ENCODE data around the gene ARHGAP42. TPM values are rescaled to one million over a fixed set of nuclear protein-coding genes. Genes with fewer than 3 reads are reported as not detected.

Gene ARHGAP42
- total and polyA plus RNA-seq, 8 donors, result 2.3 to 119 (median 39.3) TPM

GRCh38 chr11:100928426-100928825, 241.3 kb downstream of the ARHGAP42 start:
- 90 to 96% (median 93%) methylated on average over 2 of the region's 2 CpGs for WGBS, 5 donors
- H3K4me3 ChIP-seq, result no peak overlapping the region
- intact Hi-C loops (cut with DNase I; ENCODE audit: low total_unique reads), result no loop called here
- no peak for DNase-seq
- H3K4me1 ChIP-seq, result peaks cover 0 to 11% (median 0%) of the 10 kb centered on the region in 4 donors
- H3K27me3 ChIP-seq, result no peaks in the 10 kb centered on the region
- TF ChIP-seq POLR2AphosphoS5 (IDR thresholded peaks at IDR 0.05), result no peak
- no peak for TF ChIP-seq CTCF (IDR thresholded peaks at IDR 0.05)
- no peak for TF ChIP-seq POLR2A (IDR thresholded peaks at IDR 0.05)
- TF ChIP-seq EP300 (IDR thresholded peaks at IDR 0.05), result no peak
- no peak overlapping the region for H3K27ac ChIP-seq
- H3K36me3 ChIP-seq, result no peaks in the 10 kb centered on the region
- H3K9me3 ChIP-seq, result no peaks in the 10 kb centered on the region

GRCh38 chr11:100929377-100929776, 242.3 kb downstream of the ARHGAP42 start:
- intact Hi-C loops (cut with DNase I; ENCODE audit: low total_unique reads), result no loop called here
- no peak for TF ChIP-seq POLR2AphosphoS5 (IDR thresholded peaks at IDR 0.05)
- TF ChIP-seq CTCF (IDR thresholded peaks at IDR 0.05), result no peak
- peaks cover 0 to 11% (median 0%) of the 10 kb centered on the region in 4 donors for H3K4me1 ChIP-seq
- H3K4me3 ChIP-seq, result no peak overlapping the region
- DNase-seq, result no peak
- H3K9me3 ChIP-seq, result no peaks in the 10 kb centered on the region
- no peaks in the 10 kb centered on the region for H3K36me3 ChIP-seq
- no peaks in the 10 kb centered on the region for H3K27me3 ChIP-seq
- WGBS, 5 donors, result 42 to 54% (median 48%) methylated on average over 3 of the region's 3 CpGs
- H3K27ac ChIP-seq, result no peak overlapping the region

DNA sequence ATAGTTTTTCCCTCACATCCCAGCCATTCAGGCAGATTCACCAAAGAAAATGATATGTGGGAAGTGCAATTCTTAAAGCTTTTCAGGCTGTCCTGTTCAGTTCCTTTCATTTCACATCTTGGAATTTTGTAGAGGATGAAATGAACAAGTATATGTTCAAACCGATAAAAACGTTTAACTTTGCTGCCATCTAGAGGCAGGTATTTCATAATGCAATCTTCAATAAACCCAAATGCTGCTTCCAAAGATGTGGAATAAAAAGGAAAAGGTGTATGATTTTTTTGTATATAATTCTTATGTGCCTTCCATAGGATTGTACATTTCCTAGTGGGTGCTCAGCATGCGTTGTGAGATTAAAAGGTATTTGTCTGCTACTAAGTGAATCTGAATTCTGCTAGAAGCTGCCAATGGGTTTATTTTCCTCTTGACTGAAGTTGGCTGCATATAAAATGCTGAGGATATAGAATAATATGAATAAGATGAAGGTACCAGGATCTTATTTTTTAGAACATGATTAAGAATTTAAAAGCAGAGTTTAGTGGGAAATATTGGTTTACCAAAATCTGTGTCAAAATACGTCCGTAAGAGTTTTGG, 243.2 kb downstream of the ARHGAP42 start:
- TF ChIP-seq CTCF (IDR thresholded peaks at IDR 0.05) (peak in 5 of 7 experiments; percentile 40 to 75 (median 63)), POLR2AphosphoS5 (IDR thresholded peaks at IDR 0.05) (no peak)
- Histone ChIP-seq H3K9me3 (no peaks in the 10 kb centered on the region), H3K27ac (no peak overlapping the region), H3K27me3 (no peaks in the 10 kb centered on the region), H3K4me3 (no peak overlapping the region), H3K4me1 (peaks cover 0 to 11% (median 0%) of the 10 kb centered on the region in 4 donors), H3K36me3 (no peaks in the 10 kb centered on the region)
- WGBS, 5 donors, result 37 to 42% (median 40%) methylated on average over 5 of the region's 5 CpGs
- DNase-seq, result peak in 1 of 2 donors; percentile 83
- intact Hi-C loops (cut with DNase I; ENCODE audit: low total_unique reads), result no loop called here

- H3K27me3 ChIP-seq, result no peaks in the 10 kb centered on the region
- H3K4me1 ChIP-seq, result peaks cover 0 to 11% (median 0%) of the 10 kb centered on the region in 4 donors
- 21 to 32% (median 26%) methylated on average over 3 of the region's 3 CpGs for WGBS, 5 donors
- DNase-seq, result peak in 1 of 2 donors; percentile 52
- TF ChIP-seq POLR2A (IDR thresholded peaks at IDR 0.05) (no peak), CTCF (IDR thresholded peaks at IDR 0.05) (peak in 5 of 7 experiments; percentile 23 to 56 (median 32))
- H3K4me3 ChIP-seq, result no peak overlapping the region
- no peak overlapping the region for H3K27ac ChIP-seq
- intact Hi-C loops (cut with DNase I; ENCODE audit: low total_unique reads), result no loop called here
- peaks cover 0 to 16% (median 11%) of the 10 kb centered on the region in 4 donors for H3K36me3 ChIP-seq
- H3K9me3 ChIP-seq, result no peaks in the 10 kb centered on the region
Measured at GRCh38 chr11:100932474-100933100, 245.5 kb downstream of the ARHGAP42 start.

Measured in stomach (tissue), 9 donors.